ENCODE results near the gene ITGB4. TPM values are rescaled to one million over a fixed set of nuclear protein-coding genes. Genes with fewer than 3 reads are reported as not detected.
A peak's percentile ranks its signal among the peaks of the same experiment; 100 is the strongest.

ITGB4 gene
- total RNA-seq, 2 experiments from 2014 or later, result 0.89 to 2.0 TPM

DNA sequence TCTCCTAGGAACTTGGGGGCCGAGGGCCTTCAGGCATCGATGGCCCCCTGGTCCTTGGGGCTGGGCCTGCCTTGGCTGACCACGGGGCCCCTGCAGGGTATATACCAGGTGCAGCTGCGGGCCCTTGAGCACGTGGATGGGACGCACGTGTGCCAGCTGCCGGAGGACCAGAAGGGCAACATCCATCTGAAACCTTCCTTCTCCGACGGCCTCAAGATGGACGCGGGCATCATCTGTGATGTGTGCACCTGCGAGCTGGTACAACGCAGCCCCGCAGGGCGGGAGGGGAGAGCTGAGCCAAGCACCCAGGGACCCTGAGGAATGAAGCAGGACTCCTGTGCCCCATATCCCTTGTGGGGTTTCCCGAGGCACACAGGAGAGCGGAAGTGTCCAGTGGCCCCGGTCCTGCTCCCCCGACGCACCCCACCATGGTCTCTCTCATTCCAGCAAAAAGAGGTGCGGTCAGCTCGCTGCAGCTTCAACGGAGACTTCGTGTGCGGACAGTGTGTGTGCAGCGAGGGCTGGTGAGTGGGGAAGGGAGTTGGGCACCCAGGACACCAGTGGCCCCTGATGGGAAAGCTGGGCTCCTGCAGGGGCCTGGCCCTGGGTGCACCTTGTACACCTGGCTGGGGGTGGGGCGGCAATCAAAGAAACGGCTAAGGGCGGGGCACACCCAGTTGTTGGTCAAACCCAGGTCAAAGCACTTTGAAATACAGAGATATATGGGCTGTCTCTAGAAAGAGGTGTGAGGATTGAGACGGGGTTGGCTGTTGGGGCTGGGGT lies 10.6 kb downstream of the ITGB4 start:
- no peak for DNase-seq
- no peaks in the 10 kb centered on the region for H3K36me3 Mint-ChIP-seq (ENCODE audit: low read depth)
- no peaks in the 10 kb centered on the region for H3K27me3 Mint-ChIP-seq (ENCODE audit: low read depth)
- ChIA-PET POLR2A (interaction anchor here (0.6 kb wide), 1 partner anchor 1461 kb away, joined by 3 read pairs; no protein-coding TSS in a partner anchor), CTCF (interaction anchor here (0.7 to 3.6 kb wide), 2 partner anchors 16 to 99 kb away, joined by 3 to 13 read pairs; partner anchors contain the start of gene SMIM5)
- no peaks in the 10 kb centered on the region for H3K9me3 Mint-ChIP-seq (ENCODE audit: insufficient read depth)
- H3K27ac Mint-ChIP-seq, result no peak overlapping the region
- H3K4me3 Mint-ChIP-seq, result no peak overlapping the region
- H3K4me1 Mint-ChIP-seq (ENCODE audit: low read depth), result peaks cover 2% of the 10 kb centered on the region
- no peak for ATAC-seq

DNA sequence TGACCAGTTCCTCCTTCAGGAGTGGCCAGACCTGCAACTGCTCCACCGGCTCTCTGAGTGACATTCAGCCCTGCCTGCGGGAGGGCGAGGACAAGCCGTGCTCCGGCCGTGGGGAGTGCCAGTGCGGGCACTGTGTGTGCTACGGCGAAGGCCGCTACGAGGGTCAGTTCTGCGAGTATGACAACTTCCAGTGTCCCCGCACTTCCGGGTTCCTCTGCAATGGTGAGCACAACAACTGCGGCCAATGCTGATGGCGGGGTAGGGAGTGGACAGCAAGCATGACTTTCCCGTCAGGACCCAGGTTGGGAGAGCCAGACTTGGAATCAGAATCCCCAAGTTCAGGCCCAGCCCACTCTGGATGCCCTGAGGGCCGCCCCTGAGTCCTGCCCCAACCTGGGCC lies 12.2 kb downstream of the ITGB4 start:
- ATAC-seq (no peak), DNase-seq (no peak)
- H3K4me1 Mint-ChIP-seq (ENCODE audit: low read depth), result peaks cover 11% of the 10 kb centered on the region
- ChIA-PET POLR2A (no interaction called here), CTCF (interaction anchor here (3.6 kb wide), 1 partner anchor 100 kb away, joined by 13 read pairs; the partner anchor contains the start of gene SMIM5)
- no peaks in the 10 kb centered on the region for H3K9me3 Mint-ChIP-seq (ENCODE audit: insufficient read depth)
- H3K27ac Mint-ChIP-seq, result no peak overlapping the region
- no peaks in the 10 kb centered on the region for H3K36me3 Mint-ChIP-seq (ENCODE audit: low read depth)
- no peak overlapping the region for H3K4me3 Mint-ChIP-seq
- H3K27me3 Mint-ChIP-seq (ENCODE audit: low read depth), result no peaks in the 10 kb centered on the region

DNA sequence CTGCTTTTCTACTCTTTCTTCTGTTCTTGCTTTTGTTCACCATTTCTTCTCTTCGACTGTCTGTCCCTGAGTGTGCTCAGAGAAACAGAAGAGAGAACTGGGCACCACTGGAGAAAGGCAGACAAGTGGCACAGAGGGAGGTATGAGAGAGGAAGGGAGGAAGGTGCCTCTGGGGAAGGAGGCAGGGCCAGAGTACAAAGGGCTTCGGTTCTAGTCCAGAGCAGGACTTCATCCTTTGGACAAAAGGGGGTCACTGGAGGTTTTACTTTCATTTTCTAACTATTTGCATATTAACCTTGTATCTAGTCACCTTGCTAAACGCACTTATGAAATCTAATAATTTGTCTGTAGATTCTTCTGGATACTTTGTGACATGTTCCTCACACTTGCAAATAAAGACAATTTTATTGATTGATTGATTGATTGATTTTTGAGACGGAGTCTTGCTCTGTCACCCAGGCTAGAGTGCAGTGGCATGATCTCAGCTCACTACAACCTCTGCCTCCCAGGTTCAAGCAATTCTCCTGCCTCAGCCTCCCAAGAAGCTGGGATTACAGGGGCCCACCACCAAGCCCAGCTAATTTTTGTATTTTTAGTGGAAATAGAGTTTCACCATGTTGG lies 13.5 kb downstream of the ITGB4 start:
- Mint-ChIP-seq H3K27me3 (ENCODE audit: low read depth) (no peaks in the 10 kb centered on the region), H3K27ac (peak overlapping the region; percentile 11), H3K4me3 (no peak overlapping the region), H3K36me3 (ENCODE audit: low read depth) (no peaks in the 10 kb centered on the region), H3K4me1 (ENCODE audit: low read depth) (peaks cover 13% of the 10 kb centered on the region), H3K9me3 (ENCODE audit: insufficient read depth) (no peaks in the 10 kb centered on the region)
- POLR2A ChIA-PET, result no interaction called here
- CTCF ChIA-PET, result interaction anchor here (1.3 to 3.6 kb wide), 2 partner anchors 19 to 102 kb away, joined by 4 to 13 read pairs; partner anchors contain the start of gene SMIM5
- ATAC-seq (no peak), DNase-seq (no peak)

DNA sequence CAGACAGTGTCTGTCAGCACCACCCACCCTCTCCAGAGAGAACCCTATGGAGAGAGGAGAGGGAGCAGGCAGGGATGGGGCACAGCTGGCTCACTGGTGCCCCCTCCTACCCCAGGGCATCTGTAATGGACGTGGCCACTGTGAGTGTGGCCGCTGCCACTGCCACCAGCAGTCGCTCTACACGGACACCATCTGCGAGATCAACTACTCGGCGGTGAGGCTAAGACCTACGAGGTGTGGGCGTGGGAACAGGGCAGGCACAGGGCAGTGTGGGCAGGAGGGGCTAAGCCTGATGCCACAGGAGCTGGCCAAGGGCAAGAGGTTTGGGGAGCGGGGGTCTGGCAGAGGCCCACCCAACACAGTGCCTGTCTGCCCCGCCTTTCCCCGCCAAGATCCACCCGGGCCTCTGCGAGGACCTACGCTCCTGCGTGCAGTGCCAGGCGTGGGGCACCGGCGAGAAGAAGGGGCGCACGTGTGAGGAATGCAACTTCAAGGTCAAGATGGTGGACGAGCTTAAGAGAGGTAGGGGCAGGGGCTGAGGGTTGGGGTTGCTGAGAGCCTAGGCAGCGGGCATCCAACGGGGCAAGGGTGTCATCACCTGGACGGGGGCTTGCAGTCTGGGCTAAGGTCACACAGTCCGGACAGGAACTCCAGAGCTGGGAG lies 15.0 kb downstream of the ITGB4 start:
- no peaks in the 10 kb centered on the region for H3K27me3 Mint-ChIP-seq (ENCODE audit: low read depth)
- H3K9me3 Mint-ChIP-seq (ENCODE audit: insufficient read depth), result no peaks in the 10 kb centered on the region
- POLR2A ChIA-PET, result no interaction called here
- H3K4me3 Mint-ChIP-seq, result no peak overlapping the region
- no peak for DNase-seq
- no peaks in the 10 kb centered on the region for H3K36me3 Mint-ChIP-seq (ENCODE audit: low read depth)
- peak overlapping the region; percentile 57 for H3K27ac Mint-ChIP-seq
- CTCF ChIA-PET, result no interaction called here
- ATAC-seq, result no peak
- H3K4me1 Mint-ChIP-seq (ENCODE audit: low read depth), result peaks cover 13% of the 10 kb centered on the region

DNA sequence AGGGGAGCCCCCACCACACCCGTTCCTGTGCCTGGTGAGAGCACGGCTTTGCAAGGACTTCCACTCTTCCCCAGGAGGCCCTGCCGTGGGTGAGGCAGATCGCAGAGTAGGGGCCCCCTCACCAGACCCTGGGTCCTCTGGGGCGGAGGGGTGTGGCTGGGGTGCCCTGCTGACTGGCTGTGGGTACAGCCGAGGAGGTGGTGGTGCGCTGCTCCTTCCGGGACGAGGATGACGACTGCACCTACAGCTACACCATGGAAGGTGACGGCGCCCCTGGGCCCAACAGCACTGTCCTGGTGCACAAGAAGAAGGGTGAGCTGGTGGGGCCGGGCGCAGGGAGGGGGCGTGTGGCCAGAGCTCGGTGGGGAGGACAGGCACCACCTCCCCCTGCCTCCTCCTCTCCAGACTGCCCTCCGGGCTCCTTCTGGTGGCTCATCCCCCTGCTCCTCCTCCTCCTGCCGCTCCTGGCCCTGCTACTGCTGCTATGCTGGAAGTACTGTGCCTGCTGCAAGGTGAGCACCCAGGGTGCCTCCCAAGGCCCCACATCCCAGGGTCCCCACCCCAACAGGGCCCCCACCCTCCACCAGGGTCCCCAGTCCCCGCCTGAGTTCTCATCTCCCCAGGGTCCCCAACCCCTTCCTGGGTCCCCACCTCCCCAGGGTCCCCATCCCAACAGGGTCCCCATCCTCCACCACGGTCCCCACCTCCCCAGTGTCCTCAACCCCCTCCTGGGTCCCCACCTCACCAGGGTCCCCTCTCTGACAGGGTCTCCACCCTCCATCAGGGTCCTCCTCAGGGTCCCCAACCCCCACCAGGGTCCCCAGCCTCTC lies 16.1 kb downstream of the ITGB4 start:
- CTCF ChIA-PET, result interaction anchor here (0.6 to 3.5 kb wide), 9 partner anchors 8 to 136 kb away, joined by 3 to 51 read pairs (median 5); partner anchors contain the start of gene SMIM5
- ATAC-seq (no peak), DNase-seq (no peak)
- Mint-ChIP-seq H3K9me3 (ENCODE audit: insufficient read depth) (no peaks in the 10 kb centered on the region), H3K27me3 (ENCODE audit: low read depth) (no peaks in the 10 kb centered on the region), H3K4me3 (no peak overlapping the region), H3K36me3 (ENCODE audit: low read depth) (no peaks in the 10 kb centered on the region), H3K27ac (peak overlapping the region; percentile 89), H3K4me1 (ENCODE audit: low read depth) (peaks cover 13% of the 10 kb centered on the region)
- POLR2A ChIA-PET, result interaction anchor here (0.7 to 1.3 kb wide), 3 partner anchors 10 to 39 kb away, joined by 3 to 5 read pairs (median 3); no protein-coding TSS in a partner anchor

DNA sequence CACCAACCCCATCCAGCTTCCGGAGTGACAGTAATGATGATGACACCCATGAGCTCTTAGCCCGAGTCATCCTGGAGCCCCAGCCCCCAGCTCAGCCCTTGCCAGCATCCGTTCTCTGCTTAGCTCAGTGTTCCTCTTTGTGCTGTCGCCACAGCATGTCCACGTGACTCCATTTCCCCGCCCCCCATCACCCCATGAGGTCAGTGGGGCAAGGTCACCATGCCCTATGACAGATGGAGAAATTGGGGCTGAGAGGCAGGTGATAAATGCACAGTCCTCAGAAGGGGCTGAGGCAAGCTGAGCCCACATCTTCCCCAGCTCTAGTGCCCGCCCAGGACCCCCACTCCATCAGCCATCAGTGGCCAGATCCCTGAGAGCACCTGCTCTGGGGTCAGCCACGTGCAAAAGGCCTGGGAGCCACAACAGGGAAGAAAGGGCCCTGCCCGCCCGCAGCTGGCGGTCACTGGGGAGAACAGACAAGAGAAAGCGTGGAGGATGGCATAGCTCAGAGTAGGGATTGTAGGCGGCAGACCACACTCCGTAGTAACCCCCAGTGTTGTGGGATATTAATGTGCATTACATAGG lies 17.1 kb downstream of the ITGB4 start:
- peak overlapping the region; percentile 89 for H3K27ac Mint-ChIP-seq
- H3K4me1 Mint-ChIP-seq (ENCODE audit: low read depth), result peaks cover 13% of the 10 kb centered on the region
- ChIA-PET POLR2A (interaction anchor here (0.7 to 1.3 kb wide), 4 partner anchors 11 to 39 kb away, joined by 3 to 5 read pairs (median 3); no protein-coding TSS in a partner anchor), CTCF (interaction anchor here (0.8 to 3.5 kb wide), 8 partner anchors 9 to 137 kb away, joined by 3 to 51 read pairs (median 8); partner anchors contain the start of gene SMIM5)
- ATAC-seq, result peak; percentile 65
- peak overlapping the region; percentile 28 for H3K4me3 Mint-ChIP-seq
- DNase-seq, result peak; percentile 72
- no peaks in the 10 kb centered on the region for H3K36me3 Mint-ChIP-seq (ENCODE audit: low read depth)
- H3K9me3 Mint-ChIP-seq (ENCODE audit: insufficient read depth), result no peaks in the 10 kb centered on the region
- H3K27me3 Mint-ChIP-seq (ENCODE audit: low read depth), result no peaks in the 10 kb centered on the region

GRCh38 chr17:75739174-75739573 lies 17.9 kb downstream of the ITGB4 start:
- Mint-ChIP-seq H3K4me1 (ENCODE audit: low read depth) (peaks cover 13% of the 10 kb centered on the region), H3K4me3 (no peak overlapping the region), H3K36me3 (ENCODE audit: low read depth) (no peaks in the 10 kb centered on the region), H3K27ac (no peak overlapping the region), H3K27me3 (ENCODE audit: low read depth) (no peaks in the 10 kb centered on the region), H3K9me3 (ENCODE audit: insufficient read depth) (no peaks in the 10 kb centered on the region)
- ChIA-PET CTCF (interaction anchor here (1.5 to 3.5 kb wide), 5 partner anchors 9 to 138 kb away, joined by 4 to 51 read pairs (median 17); partner anchors contain the start of gene SMIM5), POLR2A (interaction anchor here (0.7 kb wide), 1 partner anchor 14 kb away, joined by 3 read pairs; no protein-coding TSS in a partner anchor)
- ATAC-seq, result no peak
- DNase-seq, result no peak

- DNase-seq (no peak), ATAC-seq (no peak)
- POLR2A ChIA-PET, result no interaction called here
- no peaks in the 10 kb centered on the region for H3K27me3 Mint-ChIP-seq (ENCODE audit: low read depth)
- H3K4me1 Mint-ChIP-seq (ENCODE audit: low read depth), result peaks cover 11% of the 10 kb centered on the region
- no peaks in the 10 kb centered on the region for H3K36me3 Mint-ChIP-seq (ENCODE audit: low read depth)
- H3K4me3 Mint-ChIP-seq, result no peak overlapping the region
- CTCF ChIA-PET, result interaction anchor here (2.3 to 3.5 kb wide), 3 partner anchors 9 to 107 kb away, joined by 17 to 51 read pairs (median 17); partner anchors contain the start of gene SMIM5
- no peak overlapping the region for H3K27ac Mint-ChIP-seq
- no peaks in the 10 kb centered on the region for H3K9me3 Mint-ChIP-seq (ENCODE audit: insufficient read depth)
Observed at GRCh38 chr17:75739801-75740200, 18.5 kb downstream of the ITGB4 start.

DNA sequence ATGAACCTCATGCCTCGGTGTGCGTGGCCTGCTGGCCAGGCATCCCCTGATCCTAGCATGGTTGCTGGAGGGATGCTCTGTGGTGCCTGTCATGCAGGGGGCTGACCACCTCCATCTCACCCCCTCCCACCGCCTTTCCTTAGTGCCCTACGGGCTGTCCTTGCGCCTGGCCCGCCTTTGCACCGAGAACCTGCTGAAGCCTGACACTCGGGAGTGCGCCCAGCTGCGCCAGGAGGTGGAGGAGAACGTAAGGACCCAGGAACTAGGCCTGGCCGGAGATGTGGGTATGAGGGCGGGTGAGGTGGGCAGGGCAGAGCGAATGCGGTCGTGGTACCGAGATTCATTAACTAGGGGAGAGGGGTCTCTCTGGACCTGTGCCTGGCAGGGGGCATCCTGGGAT lies 19.0 kb downstream of the ITGB4 start:
- no peak for ATAC-seq
- Mint-ChIP-seq H3K36me3 (ENCODE audit: low read depth) (no peaks in the 10 kb centered on the region), H3K4me3 (no peak overlapping the region), H3K27ac (no peak overlapping the region), H3K9me3 (ENCODE audit: insufficient read depth) (no peaks in the 10 kb centered on the region), H3K4me1 (ENCODE audit: low read depth) (peaks cover 11% of the 10 kb centered on the region), H3K27me3 (ENCODE audit: low read depth) (no peaks in the 10 kb centered on the region)
- POLR2A ChIA-PET, result no interaction called here
- CTCF ChIA-PET, result interaction anchor here (0.7 to 3.5 kb wide), 2 partner anchors 8 to 13 kb away, joined by 3 to 51 read pairs; no protein-coding TSS in a partner anchor
- DNase-seq, result no peak

DNA sequence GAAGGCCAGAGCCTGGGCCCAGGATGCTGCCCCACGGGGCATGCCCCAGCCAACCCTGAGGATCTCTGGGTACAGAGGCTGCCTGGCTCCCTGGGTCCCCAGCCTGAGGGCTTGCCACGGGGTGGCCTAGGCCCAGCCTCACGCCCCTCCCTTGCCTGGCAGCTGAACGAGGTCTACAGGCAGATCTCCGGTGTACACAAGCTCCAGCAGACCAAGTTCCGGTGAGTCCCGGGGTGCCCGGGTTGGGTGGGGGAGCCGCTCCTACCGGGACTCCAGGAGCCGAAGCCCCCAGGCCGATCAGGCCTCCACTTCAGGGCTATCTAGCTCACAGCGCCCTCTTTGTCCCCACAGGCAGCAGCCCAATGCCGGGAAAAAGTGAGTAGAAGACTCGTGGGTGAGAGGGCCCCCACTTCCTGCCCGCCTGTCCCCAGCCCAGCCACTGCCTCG lies 19.4 kb downstream of the ITGB4 start:
- Mint-ChIP-seq H3K4me1 (ENCODE audit: low read depth) (peaks cover 11% of the 10 kb centered on the region), H3K9me3 (ENCODE audit: insufficient read depth) (no peaks in the 10 kb centered on the region), H3K4me3 (no peak overlapping the region), H3K27me3 (ENCODE audit: low read depth) (no peaks in the 10 kb centered on the region), H3K27ac (no peak overlapping the region), H3K36me3 (ENCODE audit: low read depth) (no peaks in the 10 kb centered on the region)
- POLR2A ChIA-PET, result no interaction called here
- ATAC-seq (no peak), DNase-seq (no peak)
- CTCF ChIA-PET, result interaction anchor here (0.7 to 3.5 kb wide), 2 partner anchors 8 to 13 kb away, joined by 3 to 51 read pairs; no protein-coding TSS in a partner anchor

Data from activated CD8-positive, alpha-beta T cell treated with anti-CD3 and anti-CD28 coated beads, Interleukin-2, amount 10 ng/mL, durations not matched to agents 7 days and 5 days (primary cell).